Muscle layer of duodenum (tissue), 2 donors: ENCODE results near the gene XRCC4.

Experiments used
- H3K27ac ChIP-seq: one replicate; pipeline ENCODE4 v1.7.0; 2013; ENCODE audit warnings: mild to moderate bottlenecking, low read length
- H3K27me3 ChIP-seq: one replicate; pipeline ENCODE4 v1.7.0; 2013; ENCODE audit warnings: low read depth, mild to moderate bottlenecking, control low read depth, low read length
- H3K36me3 ChIP-seq, 2 donors: one replicate each; pipeline ENCODE4 v1.7.0; 2013; ENCODE audit warnings: low read length in 2 of 2, control low read depth in 1 of 2, mild to moderate bottlenecking in 1 of 2; ENCODE audit not compliant: insufficient read depth in 2 of 2, control insufficient read depth in 1 of 2
- H3K4me1 ChIP-seq, 2 donors: one replicate each; pipeline ENCODE4 v1.7.0; 2013; ENCODE audit warnings: low read length in 2 of 2, mild to moderate bottlenecking in 2 of 2, control low read depth in 1 of 2, moderate library complexity in 1 of 2; ENCODE audit not compliant: insufficient read depth in 2 of 2, control insufficient read depth in 1 of 2
- H3K4me3 ChIP-seq, 2 donors: one replicate each; pipeline ENCODE4 v1.7.0; 2013; ENCODE audit warnings: low read length in 2 of 2, low read depth in 1 of 2, mild to moderate bottlenecking in 1 of 2
- H3K9me3 ChIP-seq, 2 donors: one replicate each; pipeline ENCODE4 v1.7.0; 2013; ENCODE audit warnings: low read length in 2 of 2, control low read depth in 1 of 2, mild to moderate bottlenecking in 1 of 2; ENCODE audit not compliant: control insufficient read depth in 1 of 2
- donor health status: healthy.

XRCC4 gene

DNA sequence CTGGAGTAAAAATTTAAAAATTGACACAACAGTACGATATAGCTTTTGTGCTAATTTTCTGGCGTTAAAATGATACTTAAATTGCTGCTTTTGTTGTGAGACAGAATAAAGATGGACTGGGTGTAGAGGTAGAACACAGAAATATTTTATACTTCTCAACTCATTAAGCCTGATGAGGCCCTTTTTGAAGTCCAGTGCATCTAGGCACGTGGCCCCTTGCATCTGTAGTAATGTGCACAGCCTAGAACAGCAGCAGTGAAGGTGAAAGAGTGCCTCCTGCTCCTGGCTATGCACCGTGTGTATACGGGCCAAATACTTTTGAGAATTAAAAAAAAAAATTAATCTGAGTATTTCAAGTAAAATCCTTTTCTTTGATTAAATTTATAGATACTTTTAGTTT is 115.6 kb downstream of the XRCC4 start:
- Histone ChIP-seq H3K4me3 (no peak overlapping the region), H3K27ac (no peak overlapping the region), H3K27me3 (no peaks in the 10 kb centered on the region), H3K9me3 (no peaks in the 10 kb centered on the region), H3K4me1 (no peaks in the 10 kb centered on the region), H3K36me3 (no peaks in the 10 kb centered on the region)

DNA sequence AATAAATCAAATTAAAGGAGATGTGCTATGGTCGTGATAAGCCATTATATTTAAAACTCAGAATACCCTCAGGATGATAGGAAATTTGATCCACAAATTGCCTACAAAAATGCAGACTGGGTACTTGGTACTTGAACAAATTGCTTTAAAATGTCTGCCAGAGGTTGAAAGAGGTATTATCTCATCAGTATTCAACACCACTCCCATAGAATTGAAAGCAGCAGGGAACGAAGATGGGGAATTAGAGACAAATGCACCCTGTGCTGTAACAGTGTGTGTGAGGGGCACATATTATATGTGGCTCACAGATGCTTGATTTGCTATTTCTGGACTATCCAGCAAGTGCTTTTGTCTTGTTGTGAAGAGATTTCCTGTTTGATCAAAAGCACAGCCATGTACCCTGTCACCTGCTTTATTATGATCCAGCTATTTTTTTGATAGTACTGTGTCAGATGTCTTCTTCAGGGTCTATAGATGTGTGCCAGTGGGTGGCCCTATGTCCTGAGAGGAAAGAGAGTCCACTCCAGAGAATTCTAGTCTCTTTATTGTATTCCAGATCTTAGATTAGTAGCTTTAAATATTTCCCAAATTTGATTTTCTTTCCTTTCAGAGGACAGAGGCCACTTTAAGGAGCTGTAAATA is 120.1 kb downstream of the XRCC4 start:
- Histone ChIP-seq H3K9me3 (no peaks in the 10 kb centered on the region), H3K4me1 (no peaks in the 10 kb centered on the region), H3K4me3 (no peak overlapping the region), H3K27ac (no peak overlapping the region), H3K27me3 (no peaks in the 10 kb centered on the region), H3K36me3 (no peaks in the 10 kb centered on the region)

GRCh38 chr5:83199126-83199525 is 121.8 kb downstream of the XRCC4 start:
- Histone ChIP-seq H3K27me3 (no peaks in the 10 kb centered on the region), H3K36me3 (no peaks in the 10 kb centered on the region), H3K4me3 (no peak overlapping the region), H3K4me1 (no peaks in the 10 kb centered on the region), H3K27ac (no peak overlapping the region), H3K9me3 (no peaks in the 10 kb centered on the region)

GRCh38 chr5:83204651-83205050 is 127.3 kb downstream of the XRCC4 start:
- Histone ChIP-seq H3K27me3 (no peaks in the 10 kb centered on the region), H3K9me3 (no peaks in the 10 kb centered on the region), H3K4me1 (no peaks in the 10 kb centered on the region), H3K36me3 (no peaks in the 10 kb centered on the region), H3K4me3 (no peak overlapping the region), H3K27ac (no peak overlapping the region)

GRCh38 chr5:83209963-83210362 is 132.6 kb downstream of the XRCC4 start:
- Histone ChIP-seq H3K36me3 (no peaks in the 10 kb centered on the region), H3K27me3 (no peaks in the 10 kb centered on the region), H3K27ac (no peak overlapping the region)

DNA sequence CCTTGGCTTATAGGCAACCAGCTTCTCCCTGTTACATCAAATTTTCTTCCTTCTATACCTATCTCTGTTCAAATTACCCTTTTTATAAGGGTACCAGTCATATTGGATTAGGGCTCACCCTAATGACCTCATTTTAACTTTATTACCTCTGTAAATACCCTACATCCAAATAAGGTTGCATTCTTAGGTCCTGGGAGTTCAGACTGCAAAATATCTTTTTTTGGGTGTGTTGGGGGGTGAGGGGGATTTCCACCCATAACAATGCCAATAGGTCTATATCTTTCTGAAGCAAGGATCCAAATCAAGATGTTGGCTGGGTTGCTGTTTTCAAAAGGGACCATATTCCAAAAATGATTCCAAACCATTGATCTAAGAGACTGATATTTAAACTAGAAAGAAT is 141.7 kb downstream of the XRCC4 start:
- no peaks in the 10 kb centered on the region for H3K9me3 ChIP-seq
- no peak overlapping the region for H3K4me3 ChIP-seq
- H3K36me3 ChIP-seq = no peaks in the 10 kb centered on the region
- no peaks in the 10 kb centered on the region for H3K4me1 ChIP-seq
- H3K27me3 ChIP-seq = no peaks in the 10 kb centered on the region
- H3K27ac ChIP-seq = no peak overlapping the region

More at GRCh38 chr5:83209963-83210362, 132.6 kb downstream of the XRCC4 start:
- Histone ChIP-seq H3K9me3 (no peaks in the 10 kb centered on the region), H3K4me3 (no peak overlapping the region), H3K4me1 (no peaks in the 10 kb centered on the region)

DNA sequence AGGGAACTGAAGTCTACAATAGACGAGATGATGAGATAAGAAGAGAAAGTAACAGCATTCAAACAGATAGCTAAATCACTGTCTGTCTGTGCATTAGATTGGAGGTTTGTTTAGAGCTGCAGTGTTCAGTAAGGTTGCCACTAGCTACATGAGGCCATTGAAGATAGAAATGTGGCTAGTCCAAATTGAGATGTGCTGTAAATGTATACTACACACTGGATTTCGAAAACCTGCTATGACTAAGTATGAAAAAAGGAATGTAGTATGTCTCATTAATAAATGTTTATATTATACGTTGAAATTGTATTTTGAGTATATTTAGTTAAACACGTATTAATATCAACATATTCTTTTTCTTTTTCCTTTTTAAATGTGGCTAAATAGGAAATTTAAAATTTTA is 142.1 kb downstream of the XRCC4 start:
- Histone ChIP-seq H3K36me3 (no peaks in the 10 kb centered on the region), H3K27me3 (no peaks in the 10 kb centered on the region), H3K4me3 (no peak overlapping the region), H3K4me1 (no peaks in the 10 kb centered on the region), H3K27ac (no peak overlapping the region), H3K9me3 (no peaks in the 10 kb centered on the region)

DNA sequence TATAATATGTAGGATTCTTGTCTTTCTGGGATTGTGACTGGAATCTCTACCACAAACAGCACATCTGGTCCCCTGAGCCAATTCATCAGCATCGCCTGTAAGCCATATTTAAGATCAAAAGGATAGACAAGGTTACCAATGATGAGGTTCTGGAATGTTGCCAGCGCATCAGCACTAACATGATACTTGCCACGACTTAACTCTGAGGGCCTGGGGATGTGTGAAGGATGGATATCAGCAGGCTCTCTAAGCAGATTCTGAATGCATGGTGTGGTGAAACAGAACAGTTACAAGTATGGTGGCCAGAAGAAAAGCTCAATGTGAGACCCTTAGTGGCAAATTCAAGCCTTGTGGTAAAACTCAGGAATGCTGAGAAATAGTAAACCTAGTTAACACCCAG is 143.0 kb downstream of the XRCC4 start:
- H3K4me3 ChIP-seq = no peak overlapping the region
- no peaks in the 10 kb centered on the region for H3K27me3 ChIP-seq
- H3K27ac ChIP-seq = no peak overlapping the region
- no peaks in the 10 kb centered on the region for H3K9me3 ChIP-seq
- no peaks in the 10 kb centered on the region for H3K36me3 ChIP-seq
- no peaks in the 10 kb centered on the region for H3K4me1 ChIP-seq

DNA sequence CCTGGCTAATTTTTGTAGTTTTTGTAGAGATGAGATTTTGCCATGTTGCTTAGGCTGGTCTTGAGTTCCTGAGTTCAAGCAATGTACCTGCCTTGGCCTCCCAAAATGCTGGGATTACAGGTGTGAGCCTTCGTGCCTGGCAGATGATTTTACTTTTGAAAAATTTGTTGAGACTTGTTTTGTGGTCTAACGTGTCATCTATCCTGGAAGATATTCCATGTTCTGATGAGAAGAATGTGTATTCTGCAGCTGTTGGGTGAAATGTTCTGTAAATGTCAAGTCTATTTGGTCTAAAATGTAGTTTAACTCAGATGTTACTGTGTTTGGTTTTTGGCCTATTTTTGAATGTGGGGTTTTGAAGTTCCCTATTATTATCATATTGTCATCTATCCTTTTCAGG is 145.6 kb downstream of the XRCC4 start:
- H3K27me3 ChIP-seq = no peaks in the 10 kb centered on the region
- no peaks in the 10 kb centered on the region for H3K9me3 ChIP-seq
- no peak overlapping the region for H3K27ac ChIP-seq
- no peaks in the 10 kb centered on the region for H3K4me1 ChIP-seq
- H3K36me3 ChIP-seq = no peaks in the 10 kb centered on the region
- no peak overlapping the region for H3K4me3 ChIP-seq

DNA sequence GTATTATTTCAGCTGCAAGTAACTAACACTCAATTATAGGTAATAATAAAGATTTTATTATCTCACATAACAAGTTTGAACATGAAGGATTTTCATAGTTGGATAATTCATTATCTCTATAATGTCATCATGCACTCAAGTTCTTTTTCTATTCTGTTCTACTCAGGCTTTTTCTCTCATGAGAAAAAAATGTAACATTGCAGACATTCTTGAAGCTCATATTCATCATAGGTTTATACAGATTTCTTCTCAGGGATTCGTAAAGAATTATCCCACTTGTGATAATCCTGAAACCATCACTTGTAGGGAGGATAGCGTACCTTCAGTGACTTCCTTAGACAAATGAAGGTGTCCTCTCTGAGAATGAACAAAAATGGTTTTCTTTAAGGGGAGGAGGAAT is 150.3 kb downstream of the XRCC4 start:
- H3K36me3 ChIP-seq = no peaks in the 10 kb centered on the region
- no peaks in the 10 kb centered on the region for H3K9me3 ChIP-seq
- H3K27ac ChIP-seq = no peak overlapping the region
- H3K4me1 ChIP-seq = no peaks in the 10 kb centered on the region
- no peak overlapping the region for H3K4me3 ChIP-seq
- no peaks in the 10 kb centered on the region for H3K27me3 ChIP-seq

DNA sequence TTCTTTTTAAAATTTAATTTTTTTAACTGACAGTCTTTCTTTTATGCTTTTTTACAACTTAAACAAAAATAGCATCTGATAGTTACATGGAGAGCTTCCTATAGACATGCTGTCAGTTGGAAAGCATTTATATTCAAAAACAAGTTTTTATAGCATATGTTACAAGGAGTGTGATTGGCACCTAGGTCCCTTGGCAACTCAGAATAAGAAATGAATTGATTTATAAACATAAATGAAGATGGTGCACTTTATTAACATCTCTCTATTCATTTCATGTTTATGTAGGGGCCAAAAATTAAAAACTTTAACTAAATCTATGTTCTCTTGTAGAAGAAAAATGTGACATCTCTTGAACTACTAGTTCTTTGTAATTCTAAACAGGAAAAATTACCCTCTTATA is 153.2 kb downstream of the XRCC4 start:
- Histone ChIP-seq H3K9me3 (no peaks in the 10 kb centered on the region), H3K4me3 (no peak overlapping the region), H3K4me1 (no peaks in the 10 kb centered on the region)

DNA sequence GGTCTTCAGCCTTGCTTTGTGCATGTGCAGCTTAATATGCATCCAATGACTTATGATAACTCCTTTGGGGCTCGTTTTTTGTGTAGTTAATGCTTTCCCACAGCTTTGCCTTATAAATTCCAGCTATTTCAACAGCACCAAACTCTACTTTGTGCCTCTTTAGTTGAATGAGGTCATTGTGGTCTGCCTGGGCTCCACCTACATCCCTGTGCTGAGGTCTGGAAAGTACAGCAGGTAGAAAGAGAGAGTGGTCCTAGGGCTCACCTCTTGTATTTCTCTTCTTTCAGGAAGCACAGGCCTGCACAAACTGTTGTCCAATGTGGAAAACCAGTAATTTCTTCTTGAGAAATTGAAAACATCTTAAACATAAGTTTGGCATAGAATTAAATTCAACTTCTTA is 167.2 kb downstream of the XRCC4 start:
- Histone ChIP-seq H3K27ac (no peak overlapping the region), H3K9me3 (no peaks in the 10 kb centered on the region), H3K36me3 (no peaks in the 10 kb centered on the region), H3K4me1 (no peaks in the 10 kb centered on the region), H3K27me3 (no peaks in the 10 kb centered on the region), H3K4me3 (no peak overlapping the region)

More for the DNA sequence above, 153.2 kb downstream of the XRCC4 start:
- Histone ChIP-seq H3K27me3 (no peaks in the 10 kb centered on the region), H3K36me3 (no peaks in the 10 kb centered on the region), H3K27ac (no peak overlapping the region)
